Left renal pelvis (tissue), 4 donors: ENCODE data around the gene WNK1. TPM values are rescaled to one million over a fixed set of nuclear protein-coding genes. Genes with fewer than 3 reads are reported as not detected.
A peak's percentile ranks its signal among the peaks of the same experiment; 100 is the strongest.
"Not testable (repeated sequence)": the region's sequence is repeated elsewhere in the genome, so short reads cannot be mapped to it uniquely, and the experiment has no call there.

Source experiments
- DNase-seq, 4 donors: peaks; one replicate each; pipeline ENCODE4 v3.0.0-alpha.2; 2013; ENCODE audit warnings: low read depth in 4 of 4, low spot score in 3 of 4
- polyA plus RNA-seq, 4 donors: library from polyadenylated mRNA; unstranded; fragments of 120-200 nt; gene quantifications; one replicate each; pipeline ENCODE4 v1.2.1, GENCODE V29; 2013; ENCODE audit not compliant: insufficient read length in 4 of 4

The WNK1 gene
- polyA plus RNA-seq, 4 donors, result 71.8 to 112 (median 103) TPM

GRCh38 chr12:776772-777373 is 24.5 kb downstream of the WNK1 start:
- DNase-seq, result not testable (repeated sequence)

DNA sequence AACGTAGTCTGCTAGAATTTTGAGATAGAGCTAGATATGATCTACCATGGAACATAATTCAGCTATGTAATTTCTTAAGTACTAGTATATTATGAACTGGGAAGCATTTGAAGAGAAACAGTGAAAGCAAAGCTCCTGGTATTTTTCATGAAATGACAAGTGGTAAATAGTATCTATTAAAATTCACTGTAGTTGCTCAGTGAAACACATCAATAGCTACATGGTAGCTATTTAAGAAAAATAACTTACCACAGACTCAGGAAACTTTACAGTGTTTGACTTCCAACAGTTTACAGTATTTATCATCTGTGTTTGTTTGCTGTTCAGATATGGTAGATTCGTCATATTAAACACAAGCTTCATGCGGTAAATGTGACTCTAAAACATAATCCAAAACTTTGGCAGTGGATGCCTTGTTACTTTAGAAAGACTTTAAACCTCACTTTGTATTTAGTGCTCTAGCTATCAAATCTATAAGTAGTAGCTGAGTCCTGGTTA is 25.2 kb downstream of the WNK1 start:
- DNase-seq, result no peak

GRCh38 chr12:778615-779014 is 26.2 kb downstream of the WNK1 start:
- DNase-seq, result no peak

DNA sequence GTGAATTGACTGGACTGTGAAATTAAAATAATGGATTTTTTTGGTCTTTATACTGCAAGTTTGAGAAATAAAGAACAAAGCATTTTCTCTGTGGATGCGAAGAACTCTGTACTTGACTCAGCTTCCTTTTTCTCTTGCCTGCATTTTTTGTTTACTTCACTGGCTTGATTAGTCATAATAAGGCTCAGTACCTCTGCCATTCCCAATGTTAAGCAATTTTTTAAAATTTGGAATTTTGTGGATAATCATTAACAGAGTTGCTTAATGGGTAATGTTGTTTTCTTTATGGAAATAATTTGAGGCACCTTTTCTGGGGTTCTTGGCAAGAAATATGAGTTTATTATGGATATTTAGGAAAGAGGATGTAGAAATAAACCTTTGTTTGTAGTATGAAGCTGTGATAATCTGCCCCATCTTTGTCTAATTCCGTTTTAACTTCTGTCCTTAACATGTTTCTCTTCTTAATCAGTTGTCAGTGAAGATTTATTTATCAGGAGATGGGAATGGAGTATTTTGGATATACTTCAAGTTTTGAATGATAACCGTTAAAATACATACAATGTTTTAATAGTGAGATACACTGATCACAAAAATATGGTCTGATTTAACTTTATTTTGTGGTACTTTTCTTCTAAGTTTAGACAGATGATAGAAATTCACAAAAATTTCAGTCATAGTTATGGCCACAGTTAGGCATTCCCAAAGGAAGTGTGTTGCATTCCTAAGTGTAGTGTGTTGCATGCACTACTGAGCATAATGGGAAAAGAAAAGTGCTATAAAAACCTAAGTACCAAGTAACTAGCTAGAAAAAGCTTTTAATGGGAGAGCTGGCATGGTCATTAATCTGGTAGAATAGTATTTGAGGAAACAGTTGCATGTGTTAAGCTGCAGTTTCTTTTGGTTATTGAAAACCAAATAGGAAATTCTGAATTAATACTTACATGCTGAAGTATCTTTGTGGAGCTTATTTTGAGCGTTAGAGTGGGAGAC is 27.7 kb downstream of the WNK1 start:
- DNase-seq, result peak in 3 of 4 donors; percentile 12 to 40 (median 12)

- no peak for DNase-seq
These were observed 28.5 kb downstream of the WNK1 start for GRCh38 chr12:780750-781379.

- no peak for DNase-seq
These were observed 33.3 kb downstream of the WNK1 start for GRCh38 chr12:785706-786105.

DNA sequence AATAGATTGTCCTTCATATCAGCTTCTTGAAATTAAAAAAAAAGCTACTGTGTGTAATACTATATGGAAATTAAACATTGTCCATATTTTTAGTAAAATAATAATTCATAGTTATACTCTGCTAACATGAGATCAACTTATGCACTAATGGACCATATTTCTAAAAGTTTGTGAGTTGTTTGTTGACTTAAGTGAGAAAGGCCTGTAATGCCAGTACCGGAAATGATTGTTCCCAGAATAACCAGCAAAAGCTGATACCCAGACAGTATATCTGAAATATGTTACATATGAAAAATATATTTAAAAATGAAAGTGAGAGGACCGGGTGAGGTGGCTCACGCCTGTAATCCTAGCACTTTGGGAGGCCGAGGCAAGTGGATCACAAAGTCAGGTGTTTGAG is 35.9 kb downstream of the WNK1 start:
- no peak for DNase-seq

DNA sequence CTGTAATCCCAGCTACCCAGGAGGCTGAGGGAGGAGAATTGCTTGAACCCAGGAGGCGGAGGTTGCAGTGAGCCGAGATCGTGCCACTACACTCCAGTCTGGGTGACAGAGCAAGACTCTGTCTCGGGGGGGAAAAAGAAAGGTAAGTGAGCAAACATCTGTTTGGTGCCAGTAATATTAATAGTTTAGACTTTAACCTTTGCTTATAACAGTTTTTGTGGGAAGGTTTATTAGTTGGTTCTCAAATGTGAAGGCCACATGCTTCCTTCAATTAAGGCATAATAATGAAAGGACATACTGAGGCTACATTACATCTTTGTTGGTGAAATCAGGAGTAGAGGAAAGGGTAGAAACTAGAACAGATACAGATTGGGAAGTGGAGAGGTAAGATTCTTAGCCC is 36.4 kb downstream of the WNK1 start:
- not testable (repeated sequence) for DNase-seq

- DNase-seq, result no peak
These were observed 37.6 kb downstream of the WNK1 start for GRCh38 chr12:789852-790563.

GRCh38 chr12:790608-791007 is 38.2 kb downstream of the WNK1 start:
- DNase-seq, result no peak

DNA sequence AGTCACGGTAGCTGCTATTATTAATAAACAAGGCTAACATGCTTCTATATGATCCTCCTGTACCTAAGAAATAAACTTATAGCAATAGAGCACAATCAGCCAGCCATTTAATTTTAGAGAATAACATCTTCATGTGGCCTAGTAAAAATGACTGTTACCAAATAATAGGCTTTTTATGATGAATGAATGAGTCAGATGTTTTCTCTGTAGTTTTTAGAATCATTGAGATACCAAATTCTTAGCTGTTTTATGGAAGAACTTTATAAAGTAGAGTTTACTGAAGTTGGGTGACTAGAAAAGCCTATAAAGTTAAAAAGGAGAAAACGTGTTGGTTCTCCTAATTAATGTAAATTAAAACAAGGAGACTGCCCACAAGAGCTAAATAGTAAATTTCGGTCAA is 40.7 kb downstream of the WNK1 start:
- DNase-seq, result no peak

GRCh38 chr12:793711-794110 is 41.3 kb downstream of the WNK1 start:
- DNase-seq, result no peak

GRCh38 chr12:795305-795704 is 42.9 kb downstream of the WNK1 start:
- DNase-seq, result no peak

DNA sequence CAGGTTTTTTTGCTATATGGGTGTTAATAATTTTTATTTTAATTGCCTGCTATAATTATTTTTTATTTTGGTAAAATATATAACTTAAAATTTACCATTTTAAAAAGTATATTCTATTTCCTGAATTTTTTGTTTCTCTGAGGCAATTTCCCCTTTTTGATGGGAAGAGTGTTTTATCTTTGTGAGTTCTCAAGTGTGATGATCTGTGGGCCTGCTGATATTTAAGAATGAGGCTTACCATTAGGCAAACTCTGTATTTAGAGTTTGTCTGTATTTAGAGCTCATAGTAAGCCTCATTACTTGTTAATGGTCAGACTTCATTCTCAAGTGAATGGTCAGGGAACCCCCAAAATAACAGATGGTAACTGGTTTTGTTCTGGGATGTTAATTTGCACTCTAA is 48.0 kb downstream of the WNK1 start:
- DNase-seq, result no peak

GRCh38 chr12:802242-803120 is 50.1 kb downstream of the WNK1 start:
- DNase-seq, result no peak

DNA sequence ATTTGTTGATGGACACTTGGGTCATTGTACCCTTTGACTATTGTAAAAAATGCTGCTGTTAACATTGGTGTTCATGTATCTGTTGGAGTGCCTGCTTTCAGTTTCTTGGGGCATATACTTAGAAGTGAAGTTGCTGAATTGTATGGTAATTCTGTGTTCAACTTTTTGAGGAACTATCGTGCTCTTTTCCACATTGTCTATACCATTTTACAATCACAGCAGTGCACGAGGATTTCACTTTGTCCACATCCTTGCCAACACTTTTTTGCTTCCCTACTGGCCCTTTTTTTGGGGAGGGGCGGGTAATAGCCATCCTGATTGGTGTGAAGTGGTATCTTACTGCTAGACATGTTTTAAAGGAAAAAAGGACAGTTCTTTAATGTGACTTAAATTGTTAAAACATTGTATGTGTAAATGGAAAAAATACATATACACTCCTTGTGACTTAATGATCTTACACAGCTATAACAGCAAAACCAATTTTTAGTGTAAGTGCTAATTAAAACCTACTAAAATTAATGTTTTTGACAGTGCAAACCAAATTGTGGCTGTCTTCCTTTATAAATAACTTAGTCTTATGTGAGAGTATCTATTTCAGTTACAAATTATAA is 52.7 kb downstream of the WNK1 start:
- no peak for DNase-seq

DNA sequence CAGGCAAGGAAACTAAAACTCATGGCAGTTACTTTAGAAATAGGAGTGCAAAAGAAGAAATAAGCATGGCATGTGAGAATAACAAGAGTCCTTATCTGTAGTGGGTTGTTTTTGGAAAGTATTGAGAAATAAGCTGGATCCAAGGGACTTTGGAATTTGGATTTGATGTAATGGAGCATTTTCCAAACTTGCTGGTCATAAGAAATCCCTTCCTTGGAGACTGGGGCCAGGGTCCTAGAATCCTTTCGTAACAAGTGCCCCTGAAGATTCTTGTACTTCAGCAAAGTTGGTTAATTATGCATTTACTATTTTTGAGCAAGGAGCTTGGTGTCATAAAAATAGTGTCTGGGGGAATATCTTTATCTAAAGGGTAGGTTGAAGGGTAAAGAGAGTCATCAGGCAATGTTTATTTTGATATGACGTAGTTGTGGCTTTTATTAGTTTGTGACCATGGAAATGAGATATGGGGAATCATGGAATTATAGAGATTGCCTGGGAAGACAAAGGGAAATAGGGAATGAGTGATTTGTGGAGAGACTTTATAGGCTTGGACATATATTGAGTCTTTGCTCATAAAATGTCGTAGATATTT is 53.9 kb downstream of the WNK1 start:
- DNase-seq, result no peak

- DNase-seq, result no peak
These were observed 54.8 kb downstream of the WNK1 start for GRCh38 chr12:807041-807735.
